ENCODE results near the gene CHST15. TPM values are rescaled to one million over a fixed set of nuclear protein-coding genes. Genes with fewer than 3 reads are reported as not detected.

The CHST15 gene
- total RNA-seq, 1 donor from 2014 or later, result 148 TPM

DNA sequence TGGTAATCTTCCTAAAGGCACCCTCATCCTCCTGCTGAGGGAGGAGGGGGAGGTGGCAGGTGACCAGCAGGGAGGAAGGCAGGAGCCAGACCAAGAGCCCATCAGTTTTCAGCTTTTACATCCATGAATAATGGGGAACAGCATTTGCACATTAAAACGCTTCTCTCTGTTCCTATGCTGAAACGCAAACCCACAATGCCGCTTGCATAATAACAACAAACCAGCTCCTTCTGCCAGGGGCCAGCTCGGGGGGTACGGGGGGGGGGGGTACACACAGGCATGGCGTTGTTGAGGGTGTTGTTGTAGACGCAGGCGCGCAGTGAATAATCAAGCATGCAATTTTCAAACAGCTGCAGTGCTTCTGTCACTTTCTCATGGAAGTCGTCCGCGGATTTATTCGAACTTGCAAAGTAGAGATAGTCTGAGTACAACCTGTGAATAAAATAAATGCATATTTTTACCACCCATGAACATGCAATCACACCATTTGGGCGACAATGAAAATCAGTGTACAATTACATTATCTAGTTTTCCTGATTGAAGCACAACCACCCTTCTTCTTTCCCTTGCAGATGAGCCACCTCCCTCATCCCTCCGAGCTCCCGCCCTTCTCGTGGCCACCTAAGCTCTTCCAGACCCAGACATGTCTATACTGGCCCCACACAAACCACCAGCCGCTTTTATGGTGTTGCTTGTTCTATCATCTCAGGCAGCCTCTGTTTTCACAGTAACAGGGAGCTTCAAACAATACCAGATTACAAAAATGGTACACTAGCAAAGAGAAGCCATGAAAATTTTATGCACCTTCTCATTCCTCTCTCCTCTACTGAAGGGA lies 72.2 kb downstream of the CHST15 start:
- H3K4me1 Mint-ChIP-seq (ENCODE audit: unreplicated experiment), result peaks cover 10% of the 10 kb centered on the region
- no peaks in the 10 kb centered on the region for H3K9me3 Mint-ChIP-seq (ENCODE audit: unreplicated experiment)
- peak overlapping the region; percentile 22 for H3K4me3 Mint-ChIP-seq (ENCODE audit: unreplicated experiment)
- TF ChIP-seq, protein P1, sequence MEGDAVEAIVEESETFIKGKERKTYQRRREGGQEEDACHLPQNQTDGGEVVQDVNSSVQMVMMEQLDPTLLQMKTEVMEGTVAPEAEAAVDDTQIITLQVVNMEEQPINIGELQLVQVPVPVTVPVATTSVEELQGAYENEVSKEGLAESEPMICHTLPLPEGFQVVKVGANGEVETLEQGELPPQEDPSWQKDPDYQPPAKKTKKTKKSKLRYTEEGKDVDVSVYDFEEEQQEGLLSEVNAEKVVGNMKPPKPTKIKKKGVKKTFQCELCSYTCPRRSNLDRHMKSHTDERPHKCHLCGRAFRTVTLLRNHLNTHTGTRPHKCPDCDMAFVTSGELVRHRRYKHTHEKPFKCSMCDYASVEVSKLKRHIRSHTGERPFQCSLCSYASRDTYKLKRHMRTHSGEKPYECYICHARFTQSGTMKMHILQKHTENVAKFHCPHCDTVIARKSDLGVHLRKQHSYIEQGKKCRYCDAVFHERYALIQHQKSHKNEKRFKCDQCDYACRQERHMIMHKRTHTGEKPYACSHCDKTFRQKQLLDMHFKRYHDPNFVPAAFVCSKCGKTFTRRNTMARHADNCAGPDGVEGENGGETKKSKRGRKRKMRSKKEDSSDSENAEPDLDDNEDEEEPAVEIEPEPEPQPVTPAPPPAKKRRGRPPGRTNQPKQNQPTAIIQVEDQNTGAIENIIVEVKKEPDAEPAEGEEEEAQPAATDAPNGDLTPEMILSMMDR (IDR thresholded peaks at IDR 0.05; ENCODE audit: unreplicated experiment), result no peak
- H3K27me3 Mint-ChIP-seq (ENCODE audit: unreplicated experiment), result peaks cover 22% of the 10 kb centered on the region
- DNase-seq (ENCODE audit: low spot score), result no peak
- peaks cover 67% of the 10 kb centered on the region for H3K36me3 Mint-ChIP-seq (ENCODE audit: low read depth, unreplicated experiment)
- peak overlapping the region; percentile 31 for H3K27ac Mint-ChIP-seq (ENCODE audit: unreplicated experiment)

DNA sequence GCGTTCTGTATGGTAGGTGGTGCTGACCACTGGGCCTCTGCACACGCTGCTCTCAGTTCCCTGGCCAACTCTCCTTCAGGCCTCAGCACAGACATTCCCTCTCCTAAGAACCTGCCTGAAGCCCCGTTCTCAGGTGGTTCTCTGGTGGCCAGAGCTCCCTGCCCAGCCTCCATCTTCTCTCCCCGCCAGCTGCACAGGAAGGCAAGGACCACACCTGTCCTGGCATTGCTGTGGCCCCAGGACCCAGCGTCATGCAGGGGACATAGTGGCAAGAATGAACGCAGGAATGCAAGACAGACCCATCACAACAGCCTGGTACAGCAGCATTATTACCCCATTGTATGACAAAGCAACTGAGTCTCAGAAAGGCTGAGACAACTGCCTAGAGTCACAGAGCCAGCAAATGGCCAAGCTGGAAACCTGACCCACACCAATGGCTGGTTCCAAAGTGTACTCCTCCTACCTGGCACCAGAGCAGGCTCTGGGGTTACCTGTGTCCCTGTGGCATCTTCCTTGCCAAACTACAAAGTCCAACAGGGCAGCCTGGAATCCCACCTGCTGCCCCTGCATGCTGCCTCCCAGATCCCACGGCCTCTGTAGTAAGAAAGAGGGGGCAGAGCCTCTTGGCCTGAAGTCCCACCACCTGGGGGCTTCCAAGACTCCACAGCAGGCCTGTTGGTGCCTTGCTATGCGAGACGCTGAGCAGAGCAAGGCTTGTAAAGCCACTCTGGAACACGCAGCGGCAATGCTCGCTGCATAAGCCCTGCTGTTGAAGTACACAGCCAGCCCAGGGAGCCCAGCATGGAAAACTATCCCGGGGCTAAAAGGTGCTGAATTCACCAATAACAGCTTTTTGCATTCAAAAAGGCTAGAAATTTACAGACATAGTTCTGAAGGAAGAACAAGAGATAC lies 73.3 kb downstream of the CHST15 start:
- no peaks in the 10 kb centered on the region for H3K9me3 Mint-ChIP-seq (ENCODE audit: unreplicated experiment)
- no peak for DNase-seq (ENCODE audit: low spot score)
- peaks cover 6% of the 10 kb centered on the region for H3K4me1 Mint-ChIP-seq (ENCODE audit: unreplicated experiment)
- peak overlapping the region; percentile 13 for H3K4me3 Mint-ChIP-seq (ENCODE audit: unreplicated experiment)
- TF ChIP-seq, protein P1 (IDR thresholded peaks at IDR 0.05; ENCODE audit: unreplicated experiment), result no peak
- H3K27ac Mint-ChIP-seq (ENCODE audit: unreplicated experiment), result no peak overlapping the region
- peaks cover 25% of the 10 kb centered on the region for H3K27me3 Mint-ChIP-seq (ENCODE audit: unreplicated experiment)
- H3K36me3 Mint-ChIP-seq (ENCODE audit: low read depth, unreplicated experiment), result peaks cover 66% of the 10 kb centered on the region

DNA sequence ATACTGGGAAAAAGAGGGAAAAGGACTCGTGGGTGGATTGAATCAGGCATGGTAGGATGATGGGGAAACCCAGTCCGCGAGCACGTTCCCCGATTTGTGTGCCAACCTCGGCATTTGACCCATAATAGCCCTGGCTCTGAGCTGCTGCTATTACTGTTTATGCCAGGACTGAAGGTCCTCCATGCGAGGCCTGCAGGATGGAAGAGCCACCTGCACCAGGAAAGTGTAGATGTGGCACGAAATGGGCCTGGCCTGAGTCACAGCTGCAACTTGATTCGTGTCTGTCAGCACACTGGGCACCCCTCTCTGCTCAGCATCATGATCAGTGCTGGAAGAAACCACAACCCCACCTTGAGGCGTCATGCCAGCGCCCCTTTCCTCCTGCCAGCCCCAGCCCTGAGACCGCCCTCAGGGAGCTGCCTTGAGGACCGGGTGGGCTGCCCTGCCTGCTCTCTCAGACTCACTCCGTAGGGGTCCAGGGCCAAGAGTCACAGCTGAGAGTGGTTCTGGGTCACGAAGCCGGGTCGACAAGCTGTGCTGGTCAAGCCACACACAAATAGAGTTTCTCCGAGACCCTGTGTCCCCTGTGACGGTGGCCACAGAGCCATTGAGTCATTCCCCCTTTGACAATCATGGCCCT lies 74.4 kb downstream of the CHST15 start:
- no peak for DNase-seq (ENCODE audit: low spot score)
- no peaks in the 10 kb centered on the region for H3K9me3 Mint-ChIP-seq (ENCODE audit: unreplicated experiment)
- H3K36me3 Mint-ChIP-seq (ENCODE audit: low read depth, unreplicated experiment), result peaks cover 67% of the 10 kb centered on the region
- H3K4me1 Mint-ChIP-seq (ENCODE audit: unreplicated experiment), result peaks cover 13% of the 10 kb centered on the region
- TF ChIP-seq, protein P1 (IDR thresholded peaks at IDR 0.05; ENCODE audit: unreplicated experiment), result no peak
- H3K27ac Mint-ChIP-seq (ENCODE audit: unreplicated experiment), result no peak overlapping the region
- H3K27me3 Mint-ChIP-seq (ENCODE audit: unreplicated experiment), result peaks cover 29% of the 10 kb centered on the region
- peak overlapping the region; percentile 13 for H3K4me3 Mint-ChIP-seq (ENCODE audit: unreplicated experiment)

DNA sequence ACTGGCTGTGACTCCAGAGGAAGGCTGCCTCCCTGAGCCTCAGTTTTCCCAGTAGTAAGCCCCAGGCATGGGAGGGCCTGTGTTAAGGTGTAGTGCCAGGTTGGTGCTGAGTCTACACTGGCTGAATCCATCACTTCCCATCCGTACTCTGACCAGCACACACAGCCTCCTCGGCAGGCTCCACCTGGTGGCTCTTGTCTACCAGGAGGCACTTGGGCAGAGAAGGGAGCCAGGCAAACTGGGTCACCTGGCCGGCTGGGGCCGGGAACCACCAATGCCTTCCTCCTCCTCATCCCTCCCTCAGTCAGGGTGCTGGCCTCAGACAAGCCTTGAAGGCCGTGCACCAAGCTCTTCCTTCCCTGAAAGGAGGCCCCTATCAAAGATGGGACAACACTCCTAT lies 75.7 kb downstream of the CHST15 start:
- Mint-ChIP-seq H3K9me3 (ENCODE audit: unreplicated experiment) (no peaks in the 10 kb centered on the region), H3K4me1 (ENCODE audit: unreplicated experiment) (peaks cover 18% of the 10 kb centered on the region), H3K36me3 (ENCODE audit: low read depth, unreplicated experiment) (peaks cover 74% of the 10 kb centered on the region), H3K27ac (ENCODE audit: unreplicated experiment) (no peak overlapping the region), H3K27me3 (ENCODE audit: unreplicated experiment) (peaks cover 26% of the 10 kb centered on the region), H3K4me3 (ENCODE audit: unreplicated experiment) (no peak overlapping the region)
- DNase-seq (ENCODE audit: low spot score), result no peak
- TF ChIP-seq, protein P1 (IDR thresholded peaks at IDR 0.05; ENCODE audit: unreplicated experiment), result no peak

Data from endothelial cell (in vitro differentiated cells).